Stimulated activated CD4-positive, alpha-beta T cell treated with anti-CD3 and anti-CD28 coated beads, Interleukin-2, amount 100 ng/mL, for 48 hours (primary cell): Measurements from ENCODE around the gene NIP7.
A peak's percentile ranks its signal among the peaks of the same experiment; 100 is the strongest.
"Not testable (repeated sequence)": the region's sequence is repeated elsewhere in the genome, so short reads cannot be mapped to it uniquely, and the experiment has no call there.

Experiments
- DNase-seq, 2 donors: peaks; one replicate each; pipeline ENCODE4 v3.0.0-alpha.2; 2020

NIP7 gene

DNA sequence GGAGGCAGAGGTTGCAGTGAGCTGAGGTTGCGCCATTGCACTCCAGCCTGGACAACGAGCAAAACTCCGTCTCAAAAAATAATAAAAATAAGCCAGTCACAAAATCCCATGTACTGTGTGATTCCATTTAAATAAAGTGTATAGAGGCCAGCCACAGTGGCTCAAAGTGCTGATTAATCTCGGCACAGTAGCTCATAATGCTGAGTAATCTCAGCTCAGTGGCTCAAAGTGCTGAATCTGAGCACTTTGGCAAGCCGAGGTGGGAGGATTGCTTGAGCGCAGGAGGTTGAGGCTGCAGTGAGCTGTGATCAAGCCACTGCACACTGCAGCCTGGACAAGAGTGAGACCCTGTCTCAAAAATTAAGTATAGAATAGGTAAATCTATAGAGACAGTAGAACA, 7.1 kb downstream of the NIP7 start:
- DNase-seq, result no peak

DNA sequence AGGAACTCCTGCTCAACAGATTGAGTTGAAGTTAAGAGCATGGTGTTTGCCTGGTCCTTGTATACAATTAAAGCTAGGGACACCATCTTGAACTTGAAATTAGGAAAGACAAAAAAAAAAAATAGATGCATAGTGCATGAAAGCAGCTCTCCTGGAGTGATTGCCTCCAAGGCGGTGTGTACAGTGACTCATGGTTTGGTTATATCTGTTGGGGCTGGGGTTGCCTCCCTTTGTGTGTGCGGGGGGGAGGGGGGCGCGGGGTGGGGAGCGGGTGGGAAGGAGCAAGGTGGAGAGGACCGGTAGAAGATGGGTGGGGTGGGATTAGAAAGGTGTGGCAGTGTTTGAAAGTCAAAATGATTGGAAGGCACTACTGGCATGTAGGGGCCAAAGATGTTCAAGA, 8.7 kb downstream of the NIP7 start:
- DNase-seq, result no peak

DNA sequence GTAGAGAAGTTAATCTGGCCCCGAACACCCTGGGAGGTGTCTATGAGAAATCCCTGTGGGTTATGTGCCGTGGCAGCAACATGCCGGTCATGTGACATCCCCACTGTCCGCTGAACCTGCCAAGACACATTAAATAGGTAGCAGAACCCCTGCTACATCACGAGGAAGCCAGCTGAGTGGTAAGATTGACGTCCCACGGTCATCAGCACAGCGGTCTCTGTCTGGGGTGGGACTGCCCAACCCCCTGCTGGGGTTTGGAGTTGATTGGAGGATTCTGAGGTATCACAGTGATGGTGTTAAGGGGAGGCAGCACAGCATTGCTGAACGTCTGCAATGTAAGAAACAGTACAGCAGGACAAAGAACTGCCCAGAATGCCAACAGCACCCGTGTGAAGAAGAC, 10.0 kb downstream of the NIP7 start:
- no peak for DNase-seq

DNA sequence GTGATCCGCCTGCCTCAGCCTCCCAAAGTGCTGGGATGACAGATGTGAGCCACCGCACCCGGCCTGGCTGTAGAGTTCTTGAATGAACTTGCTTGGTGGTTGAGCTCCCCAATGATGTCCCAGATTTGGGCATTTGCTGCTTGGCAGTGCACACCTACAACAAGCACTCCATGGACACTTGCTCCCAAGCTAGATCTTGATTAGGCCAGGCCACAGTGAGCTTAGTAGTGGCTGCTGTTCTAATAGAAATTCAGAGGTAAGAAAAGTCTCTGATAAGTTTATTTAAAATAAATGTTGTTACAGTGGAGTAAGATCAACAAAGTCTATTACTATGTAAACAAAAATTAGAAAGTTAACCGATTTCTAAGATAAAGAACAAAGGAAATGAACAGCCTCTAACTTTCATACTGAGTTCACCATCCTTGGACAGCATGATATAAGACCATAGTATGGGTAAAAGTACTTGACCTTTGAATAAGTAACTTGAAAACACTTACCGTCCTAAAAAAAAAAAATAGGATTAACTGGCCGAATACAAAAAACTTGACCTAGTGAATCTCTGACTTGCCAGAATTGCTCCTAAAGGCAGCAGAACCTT, 11.1 kb downstream of the NIP7 start:
- DNase-seq, result no peak

DNA sequence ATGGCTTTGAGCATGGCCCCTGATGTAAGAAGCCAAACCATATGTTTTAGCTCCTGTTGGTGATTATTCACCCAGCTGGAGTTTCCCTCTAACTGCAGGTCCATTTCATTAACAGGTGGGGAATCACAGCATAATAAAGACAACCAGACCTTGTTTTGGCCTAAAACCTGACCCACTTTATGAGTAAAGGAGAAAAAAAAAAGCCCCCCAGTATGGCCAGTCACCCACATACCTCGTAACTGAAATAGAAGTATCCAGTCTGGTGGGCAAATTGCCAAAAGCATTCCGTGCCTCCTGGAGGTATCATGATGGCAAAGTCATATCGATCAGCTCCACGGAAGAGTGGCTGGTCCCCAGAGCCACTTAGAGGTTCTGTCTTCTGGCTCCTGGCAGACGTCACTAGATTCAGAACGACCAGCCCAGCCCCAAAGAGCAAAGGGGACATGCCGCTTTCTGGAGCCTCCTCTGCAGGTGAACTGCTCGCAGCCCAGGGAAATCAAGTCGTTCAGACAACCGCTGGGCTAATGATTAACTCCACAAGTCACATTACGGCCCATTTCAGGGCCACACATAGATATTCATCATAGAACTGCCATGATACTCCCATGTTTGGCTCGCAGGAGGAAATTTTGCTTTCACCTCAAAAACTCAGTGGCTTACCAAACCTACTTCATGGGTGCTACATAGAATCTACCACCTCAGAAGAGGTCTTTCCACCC, 11.9 kb downstream of the NIP7 start, which contains the start of gene TMED6:
Gene TMED6, minus strand, starts transcription at position 478 of the 719 bp plus-strand sequence. Its CDS starts 33 bp downstream, at position 445.
- DNase-seq, result no peak

DNA sequence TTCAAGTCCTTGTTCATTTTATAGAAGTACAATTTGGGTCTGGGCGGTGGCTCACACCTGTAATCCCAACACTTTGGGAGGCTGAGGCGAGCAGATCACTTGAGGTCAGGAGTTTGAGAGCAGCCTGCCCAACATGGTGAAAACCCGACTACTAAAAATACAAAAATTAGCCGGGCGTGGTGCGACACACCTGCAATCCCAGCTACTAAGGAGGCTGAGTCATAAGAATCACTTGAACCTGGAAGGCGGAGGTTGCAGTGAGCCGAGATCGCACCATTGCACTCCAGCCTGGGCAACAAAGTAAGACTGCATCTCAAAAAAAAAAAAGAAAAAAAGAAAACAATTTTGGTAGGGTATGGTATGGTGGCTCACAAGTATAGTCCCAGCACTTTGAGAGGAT, 20.5 kb downstream of the NIP7 start:
- DNase-seq, result not testable (repeated sequence)

DNA sequence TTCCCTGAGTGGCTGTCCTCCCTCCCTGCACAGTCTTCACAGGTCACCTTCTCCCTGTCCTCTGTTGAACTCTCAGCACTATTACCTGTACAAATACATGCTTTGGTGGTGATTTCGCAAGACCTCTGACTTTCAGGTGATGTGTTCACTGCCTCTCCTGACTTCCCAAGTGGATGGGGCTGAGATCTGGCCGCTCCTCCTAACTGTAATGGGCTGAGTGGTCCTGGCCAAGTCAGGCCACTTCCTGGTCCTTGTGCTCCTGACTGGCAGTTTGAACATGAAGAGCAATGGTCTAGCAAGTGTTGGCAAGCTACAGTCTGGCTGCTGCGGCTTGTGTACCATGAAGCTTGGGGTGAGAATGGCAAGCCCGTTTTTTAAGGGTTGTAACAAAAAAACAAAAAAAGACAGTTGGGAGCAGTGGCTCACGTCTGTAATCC, 23.7 kb downstream of the NIP7 start:
- no peak for DNase-seq

DNA sequence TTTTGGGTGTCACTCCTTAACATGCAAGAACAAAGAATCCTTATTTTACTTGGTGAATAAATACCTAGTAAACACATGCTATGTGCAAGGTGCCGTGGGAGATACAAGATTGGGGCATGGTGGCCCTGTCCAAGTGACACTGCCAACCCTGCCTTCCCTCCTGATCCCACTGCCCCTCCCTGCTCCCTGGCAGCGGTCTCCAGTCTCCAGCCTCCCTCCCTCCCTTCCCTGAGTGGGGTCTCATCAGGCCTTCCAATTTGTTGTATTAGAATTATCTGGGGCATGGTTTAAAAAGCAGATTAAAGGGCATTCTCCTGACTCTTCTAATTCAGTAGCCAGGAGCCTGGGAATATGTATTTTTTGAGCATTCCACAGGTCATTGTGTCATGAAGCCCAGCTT, 24.5 kb downstream of the NIP7 start:
- no peak for DNase-seq

DNA sequence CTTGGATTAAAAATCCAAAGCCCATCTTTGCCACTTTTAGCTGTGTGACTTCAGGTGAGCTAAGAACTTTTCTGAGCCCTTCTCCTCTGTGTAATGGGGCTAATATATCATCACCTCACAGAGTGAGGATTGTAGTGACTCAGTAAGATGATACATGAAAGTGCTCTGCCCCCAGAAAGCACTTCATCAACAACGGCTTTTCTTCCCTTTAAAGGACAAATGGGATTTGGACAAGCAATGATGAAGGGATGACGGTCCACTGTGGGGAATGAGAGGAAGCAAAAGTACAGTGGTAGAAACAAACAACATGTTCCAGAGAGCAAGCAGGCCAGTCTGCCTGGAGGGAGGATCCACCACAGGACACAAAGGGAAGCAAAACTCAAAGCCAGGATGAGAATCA, 26.3 kb downstream of the NIP7 start:
- DNase-seq, result no peak

DNA sequence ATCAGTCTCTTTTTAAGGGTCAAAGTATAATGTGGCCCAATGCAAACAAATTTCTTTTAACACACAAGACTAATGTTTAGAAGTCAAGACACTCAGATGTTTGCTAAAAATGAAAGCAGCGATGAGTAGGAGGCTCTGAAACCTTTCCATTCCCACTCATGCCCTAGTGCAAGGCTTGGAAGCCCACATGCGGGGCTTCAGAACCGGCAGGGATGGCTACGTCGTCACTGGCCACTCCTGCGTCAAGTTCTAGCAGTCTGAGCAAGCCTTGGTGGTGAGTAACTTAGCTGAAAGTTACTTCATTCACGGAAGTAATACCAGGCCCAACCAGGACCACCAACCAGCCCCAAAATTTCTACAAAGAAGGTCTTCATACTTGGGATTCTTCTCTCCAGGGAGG, 26.9 kb downstream of the NIP7 start:
- peak; percentile 9 to 14 for DNase-seq

DNA sequence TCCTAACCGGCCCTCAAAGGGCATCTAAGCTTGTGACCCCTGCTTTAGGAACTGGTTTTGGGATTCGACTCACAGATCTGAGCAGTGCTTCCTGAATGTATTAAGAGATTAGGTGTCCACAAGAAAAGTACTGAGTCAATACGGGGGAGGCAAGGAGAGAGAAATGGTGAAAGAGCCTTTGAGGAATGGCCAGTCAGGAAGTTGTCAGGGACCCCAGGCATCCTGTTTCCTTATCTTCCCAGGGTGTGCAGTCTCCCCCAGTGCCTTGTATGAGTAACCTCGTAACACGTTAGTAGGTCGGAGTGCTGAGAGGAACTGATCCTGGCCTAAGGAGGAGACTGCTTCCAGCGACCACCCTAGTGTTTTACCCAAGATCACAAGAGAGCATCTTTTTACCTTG, 28.4 kb downstream of the NIP7 start:
- no peak for DNase-seq

DNA sequence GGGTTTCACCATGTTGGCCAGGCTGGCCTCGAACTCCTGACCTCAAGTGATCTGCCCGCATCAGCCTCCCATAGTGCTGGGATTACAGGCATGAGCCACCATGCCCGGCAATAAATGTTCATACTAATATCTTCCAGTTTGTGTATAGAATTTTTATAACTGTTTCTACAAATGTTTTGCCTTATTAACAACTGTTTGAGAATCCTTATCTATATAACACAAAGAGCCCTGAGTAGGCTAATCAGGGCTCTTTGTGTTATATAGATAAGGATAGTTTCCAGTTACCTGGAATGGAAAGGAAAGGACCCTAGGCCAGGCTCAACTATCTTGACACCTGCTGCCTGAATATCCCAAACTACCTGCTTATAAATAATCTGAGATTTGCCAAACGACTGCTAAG, 29.3 kb downstream of the NIP7 start:
- DNase-seq, result no peak

DNA sequence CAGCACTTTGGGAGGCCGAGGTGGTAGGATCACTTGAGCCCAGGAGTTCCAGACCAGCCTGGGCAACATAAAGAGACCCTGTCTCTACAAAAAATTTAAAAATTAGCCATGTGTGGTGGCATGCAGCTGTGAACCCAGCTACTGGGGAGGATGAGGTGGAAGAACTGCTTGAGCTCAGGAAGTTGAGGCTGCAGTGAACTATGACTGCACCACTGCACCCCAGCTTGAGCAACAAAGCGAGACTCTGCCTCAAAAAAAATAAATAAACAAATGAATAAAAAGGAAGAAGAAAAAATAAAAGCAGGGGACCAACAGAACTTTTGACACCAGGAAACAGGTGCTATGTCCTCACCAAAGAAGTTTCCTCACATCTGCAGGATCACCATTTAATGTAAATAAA, 32.0 kb downstream of the NIP7 start:
- DNase-seq, result no peak

DNA sequence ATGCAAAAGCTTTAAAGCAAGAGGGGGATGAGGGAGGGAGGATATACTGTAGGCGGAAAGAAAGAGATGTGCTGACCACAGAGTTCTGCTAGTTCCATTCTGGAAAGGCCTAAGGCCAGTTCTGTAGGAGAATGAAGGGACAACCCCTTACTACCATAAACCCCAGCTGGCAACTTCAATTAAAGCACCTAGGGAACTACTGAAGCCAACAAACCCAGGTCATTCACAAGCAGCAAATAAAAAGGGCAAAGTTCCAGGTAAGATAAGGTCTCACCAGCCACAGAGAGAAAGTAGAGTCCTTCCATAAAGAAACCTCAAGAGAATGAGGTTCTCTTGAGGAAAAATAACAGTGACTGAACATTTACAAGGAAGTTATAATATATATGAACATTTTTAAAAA, 33.4 kb downstream of the NIP7 start:
- no peak for DNase-seq

DNA sequence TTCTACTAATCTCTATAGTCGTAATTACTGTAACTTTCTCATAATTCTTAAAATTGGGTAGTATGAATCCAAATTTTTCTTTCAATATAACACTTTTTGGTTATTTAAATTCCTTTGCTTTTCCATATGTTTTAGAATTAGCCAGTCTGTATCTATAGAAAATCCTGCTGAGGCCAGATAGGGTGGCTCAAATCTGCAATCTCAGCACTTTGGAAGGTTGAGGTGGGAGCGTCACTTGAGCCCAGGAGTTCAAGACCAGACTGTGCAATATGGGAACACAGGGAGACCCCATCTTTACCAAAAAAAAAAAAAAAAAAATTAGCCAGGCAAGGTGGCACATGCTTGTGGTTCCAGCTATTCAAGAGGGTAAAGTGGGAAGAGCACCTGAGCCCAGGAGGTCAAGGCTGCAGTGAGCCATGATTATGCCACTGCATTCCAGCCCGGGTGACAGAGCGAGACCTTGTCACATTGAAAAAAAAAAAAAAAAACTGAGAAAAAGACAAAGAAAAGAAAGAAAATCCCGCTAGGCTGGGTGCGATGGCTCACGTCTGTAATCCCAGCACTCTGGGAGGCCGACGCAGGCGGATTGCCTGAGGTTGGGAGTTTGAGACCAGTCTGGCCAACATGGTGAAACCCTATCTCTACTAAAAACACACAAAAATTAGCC, 37.0 kb downstream of the NIP7 start:
- no peak for DNase-seq

DNA sequence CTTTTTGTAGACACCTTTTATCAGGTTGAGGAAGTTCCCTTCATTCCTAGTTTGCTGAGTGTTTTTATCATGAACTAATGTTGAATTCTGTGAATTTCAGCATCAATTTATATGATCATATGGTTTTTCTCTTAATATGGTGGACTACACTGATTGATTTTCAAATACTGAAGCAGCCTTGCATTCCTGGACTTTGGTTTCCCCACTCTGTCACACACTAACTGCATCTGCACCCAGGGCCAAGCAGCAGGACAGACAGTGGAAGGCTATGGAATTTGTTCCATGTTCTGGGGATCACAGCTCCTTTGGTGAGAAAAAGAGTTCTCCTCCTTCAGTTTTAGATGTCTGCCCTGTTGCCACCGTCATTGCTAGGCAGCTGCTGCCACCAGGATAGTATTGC, 38.5 kb downstream of the NIP7 start:
- no peak for DNase-seq

DNA sequence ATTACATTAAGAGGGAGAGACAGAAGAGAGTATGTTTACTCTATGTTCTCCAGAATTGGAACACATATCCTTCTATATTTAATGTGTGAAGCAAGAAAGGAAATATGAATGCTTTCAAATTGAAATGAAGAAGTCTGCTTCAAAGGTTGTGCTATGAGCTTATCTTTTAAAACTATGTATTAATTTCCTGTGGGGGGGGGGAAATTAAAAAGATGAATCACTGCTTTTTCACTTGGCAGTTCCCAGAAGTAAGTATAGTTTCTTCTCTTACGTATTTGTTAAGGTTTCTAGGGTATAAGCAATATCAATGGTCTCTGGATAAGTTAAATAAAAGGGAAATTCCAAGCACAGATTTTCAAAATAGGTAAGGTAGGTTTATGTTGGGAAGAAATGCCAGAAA, 39.2 kb downstream of the NIP7 start:
- no peak for DNase-seq

DNA sequence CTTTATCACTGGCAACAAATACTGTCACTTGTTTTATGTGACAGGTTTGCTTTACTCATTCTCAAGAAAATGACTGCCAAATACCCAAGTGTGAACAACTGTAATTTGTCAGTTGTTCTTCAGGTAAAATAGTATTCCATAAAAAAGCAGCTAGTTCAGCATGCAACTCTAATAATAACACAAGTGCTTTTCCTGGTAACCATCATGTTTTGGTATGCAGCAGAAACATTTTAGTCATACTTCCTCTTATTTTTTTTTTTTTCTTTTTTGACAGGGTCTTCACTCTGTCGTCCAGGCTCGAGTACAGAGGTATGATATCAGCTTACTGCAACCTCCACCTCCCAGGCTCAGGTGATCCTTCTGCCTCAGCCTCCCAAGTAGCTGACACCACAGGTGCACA, 41.7 kb downstream of the NIP7 start:
- no peak for DNase-seq

DNA sequence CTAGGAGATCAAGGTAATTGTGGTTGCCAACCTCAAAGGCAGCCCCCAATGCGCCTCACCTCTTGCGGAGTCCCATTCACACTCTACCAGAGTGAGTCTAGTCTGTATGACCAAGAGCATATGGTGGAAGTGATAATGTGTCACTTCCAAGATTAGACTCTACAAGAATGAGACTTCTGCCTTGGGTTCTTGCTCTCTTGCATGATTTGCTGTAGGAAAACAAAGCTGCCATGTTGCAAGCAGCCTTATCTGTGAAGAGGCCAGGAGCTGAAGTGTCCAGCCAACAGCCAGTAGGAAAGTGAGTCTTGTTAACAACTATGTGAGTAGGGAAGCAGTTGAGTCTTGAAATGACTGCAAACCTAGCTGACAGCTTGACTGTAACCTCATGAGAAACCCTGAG, 42.8 kb downstream of the NIP7 start:
- DNase-seq, result no peak

DNA sequence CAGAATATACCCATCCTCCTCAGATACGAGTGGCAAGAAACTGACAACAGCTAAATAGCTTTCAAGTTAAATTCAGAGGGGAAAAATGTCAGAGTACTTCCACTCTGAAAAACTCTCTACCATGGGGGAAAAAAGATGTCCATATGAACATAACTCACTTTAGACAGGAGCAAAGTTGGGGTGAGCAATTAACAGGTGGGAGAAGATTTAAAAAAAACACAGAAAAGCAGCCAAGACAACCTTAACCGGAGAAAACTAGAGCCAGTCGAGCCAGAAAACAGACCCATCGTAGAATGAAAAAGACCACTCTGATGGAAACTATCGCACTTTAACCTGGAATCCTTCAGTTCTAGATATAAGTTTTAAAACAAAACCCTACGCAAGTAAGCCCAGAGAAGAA, 45.4 kb downstream of the NIP7 start:
- DNase-seq, result no peak

DNA sequence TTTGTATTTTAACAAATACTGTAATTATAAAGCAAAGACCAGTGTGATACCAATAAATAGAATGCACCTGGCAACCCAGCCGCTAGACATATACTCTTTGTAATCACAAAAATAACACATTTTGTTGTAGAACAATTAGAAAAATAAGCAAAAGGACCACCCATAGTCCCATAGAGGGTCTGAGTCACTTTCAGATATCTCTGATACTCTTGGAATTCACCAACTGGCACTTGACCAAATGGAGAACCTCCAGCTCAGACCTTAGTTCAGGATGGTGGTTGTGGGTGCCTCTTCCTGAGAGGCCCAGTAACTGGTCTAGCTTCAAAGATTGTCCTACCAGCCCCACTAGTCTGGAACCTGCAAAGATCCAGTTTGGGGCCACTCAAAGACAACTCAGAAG, 47.0 kb downstream of the NIP7 start:
- DNase-seq, result no peak
